GM18909 (cell line): ENCODE data around the gene NUMB.

Source experiments
- ATAC-seq: cut with Tn5 transposase; IDR thresholded peaks from one replicate; pipeline ENCODE4 v1.9.1; 2021; ENCODE audit warnings: mild to moderate bottlenecking; ENCODE audit not compliant: unreplicated experiment, poor library complexity

The NUMB gene

DNA sequence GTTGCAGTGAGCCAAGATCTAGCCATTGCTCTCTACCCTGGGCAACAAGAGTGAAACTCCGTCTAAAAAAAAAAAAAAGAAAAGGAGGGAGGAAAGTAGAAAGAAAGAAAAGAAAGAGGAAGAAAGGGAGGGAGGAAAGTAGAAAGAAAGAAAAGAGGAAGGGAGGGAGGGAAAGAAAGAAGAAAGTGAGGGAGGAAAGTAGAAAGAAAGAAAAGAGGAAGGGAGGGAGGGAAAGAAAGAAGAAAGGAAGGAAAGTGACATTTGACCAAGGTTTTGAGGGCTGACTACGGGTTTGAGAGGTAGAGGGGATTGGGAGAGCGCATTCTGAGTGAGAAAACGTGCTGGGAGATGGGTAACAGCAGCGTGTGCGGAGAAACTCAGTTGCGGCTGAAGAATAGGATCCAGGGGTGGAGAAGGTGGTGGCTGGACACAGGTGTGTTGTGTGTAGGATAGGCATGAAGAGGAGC, 221.6 kb downstream of the NUMB start:
- ATAC-seq: no peak

DNA sequence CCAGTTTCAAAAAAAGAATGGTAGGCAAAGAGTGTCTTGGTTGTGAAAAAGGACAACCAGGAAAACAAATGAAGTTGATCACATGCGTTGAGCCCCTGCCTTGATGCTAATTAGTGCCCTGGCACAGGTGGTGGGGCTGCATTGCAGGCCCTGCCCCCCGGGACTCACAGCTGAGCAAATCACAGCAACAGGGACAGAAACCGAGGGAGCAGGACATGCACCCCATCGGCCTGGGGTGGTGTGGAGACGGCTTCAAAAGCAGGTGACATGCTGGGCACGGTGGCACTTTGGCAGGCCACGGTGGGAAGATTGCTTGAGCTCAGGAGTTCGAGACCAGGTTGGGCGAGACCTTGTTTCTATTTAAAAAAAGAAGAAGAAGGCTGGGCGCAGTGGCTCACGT, 222.2 kb downstream of the NUMB start:
- no peak for ATAC-seq

DNA sequence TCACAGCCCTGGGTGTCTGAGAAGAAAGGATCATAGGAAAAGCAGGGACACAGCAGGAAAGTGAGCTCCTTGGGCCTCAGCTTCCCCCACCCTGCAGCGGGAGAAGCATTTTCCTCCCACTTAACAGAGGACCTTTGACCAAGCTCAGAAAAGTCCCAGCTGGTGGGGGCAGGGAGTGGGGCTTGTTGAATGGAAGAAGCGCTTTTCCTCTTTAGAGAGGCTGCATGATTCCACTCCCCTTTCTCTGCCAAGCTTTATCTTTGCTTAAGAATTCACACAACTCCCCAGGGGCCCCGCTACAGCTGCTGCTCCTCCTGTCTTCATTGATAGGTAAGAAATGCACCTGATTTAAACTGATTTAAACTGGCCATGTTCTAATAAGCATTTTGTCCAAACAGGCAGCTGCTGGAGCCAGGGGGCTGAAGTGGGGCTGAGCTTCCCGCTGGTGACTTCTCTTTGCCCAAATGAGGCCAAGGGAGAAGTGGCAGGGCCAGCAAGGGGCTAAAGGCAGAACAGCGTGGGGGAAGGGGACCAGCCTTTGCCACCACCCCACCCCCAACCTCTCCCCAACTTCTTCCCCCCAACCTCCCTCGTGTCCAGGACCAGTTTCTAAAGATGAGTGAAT, 222.7 kb downstream of the NUMB start:
- ATAC-seq: no peak

DNA sequence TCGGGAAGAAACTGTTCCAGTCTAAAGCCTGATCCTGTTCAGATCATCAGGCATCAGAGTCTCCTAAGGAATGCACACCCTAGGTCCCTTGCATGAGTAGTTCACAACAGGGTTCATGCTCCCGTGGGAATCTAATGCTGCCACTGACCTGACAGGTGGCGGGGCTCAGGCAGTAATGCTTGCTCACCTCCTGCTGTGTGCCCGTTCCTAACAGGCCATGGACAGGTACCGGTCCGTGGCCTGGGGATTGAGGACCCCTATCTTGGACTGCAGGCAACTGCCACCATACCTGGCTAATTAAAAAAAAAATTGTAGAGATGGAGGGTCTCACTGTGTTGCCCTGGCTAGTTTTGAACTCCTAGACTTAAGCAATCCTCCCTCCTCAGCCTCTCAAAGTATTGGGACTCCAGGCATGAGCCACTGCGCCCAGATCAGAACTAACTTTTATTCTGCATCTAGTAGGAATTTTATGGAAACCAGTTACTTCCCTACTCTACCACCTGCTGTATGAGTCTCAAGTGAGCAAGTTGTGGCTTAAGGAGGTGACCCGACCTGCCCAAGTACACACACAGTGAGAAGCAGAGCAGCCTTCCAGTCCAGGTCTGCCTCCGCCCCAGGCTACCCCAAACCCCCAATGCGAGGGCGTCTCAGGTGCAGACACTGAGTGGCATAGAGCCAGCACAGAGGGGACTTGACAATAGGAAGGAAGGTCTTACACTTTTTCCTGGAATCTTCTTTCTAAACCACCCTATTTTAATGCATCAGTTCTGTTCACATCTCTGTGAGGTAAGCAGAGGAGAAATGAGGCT, 223.6 kb downstream of the NUMB start:
- ATAC-seq: no peak

DNA sequence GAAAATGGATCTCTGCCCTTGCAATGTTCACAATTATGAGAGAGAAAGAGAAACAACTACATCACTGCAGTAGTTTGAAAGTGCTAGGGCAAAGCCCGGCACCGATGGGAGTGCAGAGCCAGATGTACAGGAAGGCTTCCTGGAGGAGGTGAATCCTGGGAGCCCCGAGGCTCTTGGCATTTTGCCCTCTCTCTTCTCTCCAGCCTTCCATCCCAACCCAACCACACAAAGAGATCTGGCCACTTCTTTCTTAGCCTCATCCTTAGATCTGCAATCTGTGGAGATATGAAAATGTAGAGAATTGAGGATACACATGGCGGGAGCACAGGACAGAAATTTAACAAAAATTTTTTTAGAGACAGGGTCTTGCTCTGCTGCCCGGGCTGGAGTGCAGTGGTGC, 224.3 kb downstream of the NUMB start:
- no peak for ATAC-seq

DNA sequence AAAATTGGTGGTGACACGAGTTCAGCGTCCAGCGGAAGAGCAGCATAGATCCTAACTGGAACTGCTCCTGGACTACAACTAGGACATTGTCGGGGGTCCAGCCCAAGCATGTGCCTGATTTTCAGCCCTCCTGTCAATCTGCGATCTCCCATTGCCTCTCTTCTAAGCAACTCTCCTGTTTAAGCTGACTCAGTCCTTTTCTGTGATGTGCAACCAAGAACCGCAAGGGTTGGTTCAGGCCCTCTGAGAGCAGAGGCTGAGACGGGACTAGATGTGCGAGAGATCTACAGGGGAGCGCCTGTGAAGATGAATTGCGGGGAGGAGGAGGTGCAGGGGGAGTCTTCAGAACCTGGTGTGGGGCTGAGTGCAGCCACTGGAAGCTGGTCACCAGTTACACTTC, 224.8 kb downstream of the NUMB start:
- ATAC-seq: no peak

DNA sequence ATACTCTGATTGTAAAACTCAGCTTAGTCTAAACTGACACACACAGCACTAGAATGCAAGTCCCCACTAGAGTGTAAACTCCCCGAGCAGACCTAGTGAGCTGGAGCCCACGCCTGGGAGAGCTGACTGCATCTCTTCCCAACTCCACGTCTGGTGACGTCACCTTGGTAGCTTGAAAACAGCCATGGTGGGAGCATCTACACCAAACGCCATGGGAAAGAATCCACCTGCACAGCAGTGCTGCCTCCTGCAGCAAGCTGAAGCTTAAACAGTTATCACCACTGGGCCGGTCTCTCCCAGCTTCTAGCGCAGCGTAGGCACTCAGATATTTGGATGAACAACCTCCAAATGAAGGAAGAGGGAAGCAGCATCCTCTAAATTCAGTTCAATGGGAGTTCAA, 225.4 kb downstream of the NUMB start:
- ATAC-seq: no peak

DNA sequence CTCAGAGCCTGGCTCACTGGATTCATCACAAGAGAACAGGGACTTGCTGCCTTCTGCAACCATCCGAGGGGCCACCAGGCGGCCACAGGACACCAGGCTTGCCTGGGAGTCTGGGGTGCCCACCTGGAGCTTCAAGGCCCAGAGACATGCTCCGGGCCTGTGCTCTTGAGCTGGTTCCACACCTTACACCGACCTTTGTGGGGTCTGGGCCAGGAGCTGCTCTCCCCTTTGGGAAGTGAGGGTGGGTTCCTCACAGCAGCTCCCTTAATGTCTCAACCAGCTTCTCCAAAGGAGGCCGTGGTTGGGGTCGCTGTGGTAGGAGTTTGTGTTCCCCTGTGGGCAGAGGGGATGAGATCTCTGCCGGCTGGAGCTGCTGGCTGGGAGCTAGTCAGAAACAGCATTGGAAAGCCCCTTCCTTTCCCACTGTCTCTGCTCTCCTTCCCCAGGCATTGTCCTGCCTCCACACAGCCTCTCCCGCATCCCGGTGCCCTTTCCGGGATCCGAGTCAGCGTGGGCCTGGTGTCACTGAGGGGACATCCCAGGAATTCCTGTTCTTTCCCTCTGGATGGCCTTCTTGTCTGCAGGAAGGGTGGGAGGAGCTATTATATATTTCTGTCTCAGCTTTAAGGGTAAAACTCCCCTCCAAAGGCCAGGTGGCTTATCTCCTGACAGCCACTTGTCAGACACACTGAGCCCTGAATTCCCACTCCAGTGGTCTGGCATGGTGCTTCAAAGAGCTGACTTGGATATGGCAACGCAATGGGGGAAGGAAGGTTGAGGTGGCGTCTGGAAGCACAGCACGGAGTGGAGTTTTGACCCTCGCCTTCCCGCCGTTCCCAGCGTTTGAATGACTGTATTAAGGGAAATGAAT, 226.1 kb downstream of the NUMB start:
- ATAC-seq: no peak

DNA sequence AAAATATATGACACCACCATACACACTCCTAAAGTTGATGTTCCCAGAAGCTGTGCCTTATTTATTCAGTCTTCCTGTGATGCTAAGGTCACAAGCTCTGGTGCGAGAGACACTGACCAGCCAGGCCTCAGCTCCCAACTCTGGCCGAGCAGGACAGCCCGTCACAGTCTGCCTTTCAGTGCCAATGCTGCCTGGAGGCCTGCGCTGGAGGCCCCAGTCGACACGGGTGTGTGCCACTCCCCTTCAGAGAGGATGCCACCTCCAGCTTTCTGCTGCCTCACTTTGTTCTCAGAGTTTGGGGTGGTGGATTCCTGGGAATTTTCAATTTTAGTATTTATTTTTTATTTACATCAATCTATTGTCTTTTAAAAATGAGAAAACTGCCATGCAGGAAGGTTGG, 228.3 kb downstream of the NUMB start:
- no peak for ATAC-seq

DNA sequence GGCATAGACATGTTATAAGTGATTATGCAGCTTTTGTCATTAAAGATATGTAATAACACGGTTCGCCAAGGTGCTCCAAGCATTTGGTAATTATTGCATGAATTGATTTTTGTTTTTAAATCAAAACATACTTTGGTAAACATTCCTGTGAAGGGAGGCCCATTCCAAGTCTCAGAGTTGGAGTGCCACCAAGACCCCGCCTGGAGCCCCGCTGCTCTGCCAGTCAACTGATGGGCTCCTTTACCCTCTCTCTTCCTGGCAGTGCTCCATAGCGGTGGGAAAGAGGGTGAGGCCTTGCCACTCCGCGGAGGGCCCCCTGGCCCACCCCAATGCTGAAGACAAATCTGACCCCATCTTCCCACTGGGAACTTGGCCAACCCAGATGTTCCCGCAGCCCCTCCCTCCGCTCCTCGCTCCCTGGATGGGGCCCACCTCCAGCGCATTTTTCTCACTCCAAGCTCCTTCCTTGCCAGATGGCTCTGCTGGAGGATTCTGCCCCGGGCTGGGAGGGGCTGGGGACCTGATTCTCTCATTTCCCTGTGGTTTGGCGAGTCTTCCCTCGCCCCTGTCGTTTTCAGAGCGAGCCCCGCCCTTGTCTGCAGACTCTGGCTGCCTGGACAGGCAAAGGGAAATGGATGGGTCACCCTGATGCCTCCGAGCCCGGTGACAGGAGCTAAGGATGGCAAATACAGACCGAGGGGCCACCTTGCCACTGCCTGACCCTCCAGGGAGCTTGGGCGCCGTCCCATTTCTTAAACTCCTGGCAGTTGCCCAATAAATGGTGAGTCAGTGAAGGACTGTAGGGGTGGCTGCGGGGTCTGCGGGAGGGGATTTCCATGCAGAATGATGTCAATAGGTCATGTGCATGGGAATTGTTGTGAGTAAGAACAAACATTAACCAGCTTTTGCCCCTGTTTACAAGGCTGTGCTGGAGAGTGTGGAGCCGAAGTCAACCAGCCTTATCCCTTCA, 230.2 kb downstream of the NUMB start:
- ATAC-seq: no peak

DNA sequence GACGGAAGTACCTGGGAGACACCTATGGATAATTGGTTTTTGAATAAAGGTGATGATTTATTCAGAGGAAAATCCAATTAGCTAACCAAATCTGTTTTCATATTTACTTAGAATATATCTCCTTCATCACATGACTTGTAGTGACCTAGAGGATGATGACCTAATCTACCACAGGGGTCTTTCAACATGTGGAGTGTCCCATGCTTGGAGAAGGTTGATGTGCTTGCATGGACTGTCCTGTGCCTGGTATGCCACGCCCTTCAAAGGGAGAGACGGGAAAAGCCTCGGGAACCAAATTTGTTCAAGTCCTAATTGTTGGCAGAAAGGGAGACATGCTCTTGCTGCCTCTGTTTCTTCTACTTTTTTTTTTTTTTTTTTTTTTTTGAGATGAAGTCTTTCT, 232.8 kb downstream of the NUMB start:
- ATAC-seq: no peak
